Stimulated activated CD4-positive, alpha-beta T cell treated with anti-CD3 and anti-CD28 coated beads, Interleukin-15, amount 100 ng/mL, for 24 hours (primary cell): Measurements from ENCODE around the gene STPG1.
"Not testable (repeated sequence)": the region's sequence is repeated elsewhere in the genome, so short reads cannot be mapped to it uniquely, and the experiment has no call there.

ENCODE experiments used
- DNase-seq: peaks from one replicate; pipeline ENCODE4 v3.0.0-alpha.2; 2020

STPG1 gene, protein sequence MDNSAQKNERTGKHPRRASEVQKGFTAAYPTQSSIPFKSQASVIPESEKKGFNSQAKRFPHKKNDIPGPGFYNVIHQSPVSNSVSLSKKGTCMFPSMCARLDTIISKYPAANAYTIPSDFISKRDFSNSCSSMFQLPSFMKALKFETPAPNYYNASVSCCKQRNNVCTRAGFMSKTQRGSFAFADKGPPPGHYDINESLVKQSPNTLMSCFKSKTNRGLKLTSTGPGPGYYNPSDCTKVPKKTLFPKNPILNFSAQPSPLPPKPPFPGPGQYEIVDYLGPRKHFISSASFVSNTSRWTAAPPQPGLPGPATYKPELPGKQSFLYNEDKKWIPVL

DNA sequence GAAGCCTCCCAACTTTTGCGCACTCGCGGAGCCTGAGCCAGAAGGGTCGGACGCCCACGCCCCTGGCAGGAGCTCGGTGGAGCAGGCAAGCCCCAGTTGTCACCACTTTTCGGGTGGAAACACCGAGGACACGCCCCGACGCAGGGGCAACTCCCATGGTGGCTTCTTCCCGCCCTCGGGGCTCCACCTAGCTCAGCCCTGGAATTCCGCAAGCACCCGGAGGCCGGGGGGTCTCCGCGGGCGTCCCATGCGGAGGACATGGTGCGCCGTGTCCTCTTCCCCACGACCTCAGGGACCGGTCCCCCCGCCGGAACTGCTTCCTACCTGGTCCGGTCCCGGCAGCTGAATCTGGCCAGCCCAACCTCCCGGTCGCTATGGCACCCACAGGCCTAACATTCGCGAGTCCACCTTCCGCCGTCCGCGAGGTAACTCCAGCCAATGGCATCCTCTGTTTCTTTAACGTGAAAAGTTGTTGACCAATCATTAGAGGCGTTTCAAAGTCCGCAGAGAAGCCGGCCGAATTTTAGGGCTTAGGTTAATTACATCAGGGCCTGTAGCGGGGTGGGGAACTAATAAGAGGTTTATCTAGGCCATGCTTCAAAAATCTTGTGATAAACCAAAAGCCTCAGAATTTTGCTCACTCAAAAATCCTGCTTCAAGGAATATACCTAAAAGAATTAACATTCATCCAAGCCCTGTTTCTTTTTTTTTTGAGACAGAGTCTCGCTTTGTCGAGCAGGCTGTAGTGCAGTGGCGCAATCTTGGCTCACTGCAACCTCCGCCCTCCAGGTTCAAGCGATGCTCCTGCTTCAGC, at the start of gene STPG1:
STPG1 (minus strand) TSS at position 433 of the 814 bp plus-strand sequence. CDS start 12,394 bp downstream, outside the sequence.
- DNase-seq = peak; percentile 87

DNA sequence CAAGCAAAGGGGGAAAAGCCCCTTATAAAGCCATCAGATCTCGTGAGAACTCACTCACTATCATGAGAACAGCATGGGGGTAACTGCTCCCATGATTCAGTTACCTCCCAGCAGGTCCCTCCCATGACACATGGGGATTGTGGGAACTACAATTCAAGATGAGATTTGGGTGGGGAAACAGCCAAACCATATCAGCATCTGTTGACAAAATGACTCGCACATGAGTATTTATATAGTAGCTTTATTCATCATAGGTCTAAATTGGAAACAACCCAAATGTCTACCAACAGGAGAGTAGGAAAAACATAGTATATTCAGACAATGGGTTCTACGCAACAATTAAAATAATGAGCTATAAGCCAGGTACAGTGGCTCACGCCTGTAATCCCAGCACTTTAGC, 48.5 kb upstream of the STPG1 start:
- DNase-seq = not testable (repeated sequence)

DNA sequence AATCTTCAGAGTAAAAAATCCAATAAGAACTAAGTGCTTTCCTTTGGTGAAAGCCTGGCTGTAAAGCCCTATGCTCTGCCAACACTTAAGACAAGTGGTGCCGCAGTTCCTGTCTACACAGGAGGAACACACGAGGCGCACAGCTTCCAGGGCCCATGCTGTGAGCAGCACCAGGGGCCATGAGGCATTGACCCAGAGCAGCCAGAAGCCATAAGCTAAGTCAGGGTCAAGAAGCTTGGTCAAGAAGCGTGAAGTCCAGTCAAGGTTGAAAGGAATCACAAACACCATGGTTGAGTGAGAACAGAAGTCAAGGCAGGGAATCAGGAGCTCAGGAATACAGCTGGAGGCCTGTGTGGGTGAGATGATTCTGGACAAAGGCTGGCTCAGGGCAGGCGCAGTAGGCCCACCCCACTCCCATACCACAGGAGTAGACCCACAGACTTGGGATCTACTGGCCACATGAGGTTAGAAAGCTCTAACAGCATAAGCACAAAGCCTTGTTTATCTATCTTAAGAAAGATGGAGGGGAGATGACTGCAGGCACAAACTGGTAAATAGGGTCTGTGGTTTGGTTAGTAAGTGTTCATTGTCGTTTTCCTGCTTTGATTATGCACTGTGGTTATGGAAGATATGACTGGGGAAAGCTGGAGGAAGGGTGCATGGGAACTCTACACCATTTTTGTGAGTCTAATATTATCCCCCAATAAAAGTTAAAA, 46.1 kb upstream of the STPG1 start:
- no peak for DNase-seq

DNA sequence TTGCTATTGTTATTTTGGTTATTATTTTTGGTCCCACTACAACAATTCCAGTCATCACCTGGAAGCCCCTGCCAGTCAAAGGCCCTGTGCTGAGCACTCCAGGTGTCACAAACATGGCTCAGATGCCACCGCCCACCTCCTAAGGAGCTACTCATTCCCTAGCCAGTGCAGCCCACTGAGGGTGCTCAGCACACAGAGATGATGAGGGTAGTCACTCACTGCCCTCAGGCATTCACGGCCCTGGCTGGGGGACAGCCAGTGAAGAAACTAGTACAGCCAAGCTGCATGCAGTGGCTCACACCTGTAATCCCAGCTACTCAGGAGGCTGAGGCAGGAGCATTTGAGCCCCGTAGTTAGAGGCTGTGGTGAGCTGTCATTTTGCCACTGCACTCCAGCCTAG, 44.3 kb upstream of the STPG1 start:
- no peak for DNase-seq

DNA sequence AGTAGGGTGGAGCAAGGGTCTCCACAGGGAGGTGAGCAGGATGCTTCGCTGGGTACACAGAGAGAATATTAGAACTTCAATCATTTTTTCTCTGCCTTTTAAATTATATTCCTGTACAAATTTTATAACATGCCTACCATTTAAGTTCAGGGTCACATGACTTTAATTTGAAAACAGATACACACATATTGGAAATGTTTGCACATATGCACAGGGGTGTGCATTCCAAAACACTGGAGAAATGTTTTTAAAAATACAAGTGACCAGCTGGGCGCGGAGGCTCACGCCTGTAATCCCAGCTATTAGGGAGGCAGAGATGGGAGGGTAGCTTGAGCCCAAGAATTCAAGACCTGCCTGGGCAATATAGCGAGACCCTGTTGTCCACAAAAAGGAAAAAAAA, 41.7 kb upstream of the STPG1 start:
- DNase-seq = no peak

DNA sequence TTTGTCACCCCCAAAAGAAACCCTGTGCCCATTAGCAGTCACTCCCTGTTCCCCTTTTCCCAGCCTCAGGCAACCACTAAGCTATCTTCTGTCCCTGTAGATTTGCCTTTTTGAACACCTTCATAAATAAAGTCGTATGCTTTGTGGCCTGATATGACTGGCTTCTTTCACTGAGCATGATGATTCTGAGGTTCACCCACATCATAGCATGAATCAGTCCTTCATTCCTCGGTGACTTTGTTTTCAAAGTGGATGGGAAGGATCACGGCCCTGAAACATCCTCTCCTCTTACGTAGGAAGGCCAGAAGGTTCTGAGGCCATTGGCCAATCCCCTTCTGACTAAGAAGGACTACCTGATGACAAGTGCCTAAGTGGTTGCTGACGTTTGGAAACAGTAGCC, 41.1 kb upstream of the STPG1 start:
- no peak for DNase-seq

DNA sequence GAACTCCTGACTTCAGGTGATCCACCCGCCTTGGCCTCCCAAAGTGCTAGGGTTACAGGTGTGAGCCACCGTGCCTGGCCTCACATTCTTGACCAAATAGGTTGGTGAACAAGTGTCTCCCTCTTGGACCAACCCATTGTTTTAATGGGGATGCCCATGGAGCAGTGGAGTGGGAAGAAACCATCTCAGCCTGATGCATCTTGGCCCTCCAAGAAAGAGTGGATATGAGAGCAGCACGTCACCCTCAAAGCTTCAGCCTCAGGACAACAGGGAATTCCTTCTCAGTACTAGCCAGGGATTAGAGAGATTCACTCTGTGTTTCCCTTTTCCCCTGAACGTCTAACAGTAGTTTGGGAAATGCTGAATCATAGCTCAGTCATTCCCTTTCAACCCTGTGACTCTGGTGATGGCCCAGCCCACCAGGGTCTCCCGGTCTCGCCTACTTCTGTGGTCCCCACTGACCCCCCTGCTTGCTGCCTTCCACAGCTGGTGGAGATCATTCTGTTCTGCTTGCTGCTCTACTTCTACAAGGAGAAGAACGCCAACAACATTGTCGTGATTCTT, 39.4 kb upstream of the STPG1 start:
- no peak for DNase-seq

DNA sequence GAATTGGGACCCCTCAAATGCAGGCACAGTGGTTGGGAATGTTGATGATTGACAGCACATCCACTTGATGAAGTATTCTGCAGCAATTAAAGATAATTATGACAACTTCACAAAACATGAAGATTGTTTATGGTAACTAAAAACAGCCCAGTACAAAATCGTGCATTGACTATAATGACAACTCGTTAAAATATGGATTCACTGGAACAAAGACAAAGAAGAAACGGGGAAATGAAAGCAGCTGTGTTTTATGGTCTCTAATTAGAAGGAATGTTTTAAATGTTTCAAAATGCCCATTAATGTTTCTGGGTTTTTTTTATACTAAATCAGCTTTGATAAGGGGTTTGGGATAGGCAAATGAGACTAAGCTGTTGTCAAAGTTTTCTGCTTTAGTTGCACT, 38.2 kb upstream of the STPG1 start:
- DNase-seq = no peak

DNA sequence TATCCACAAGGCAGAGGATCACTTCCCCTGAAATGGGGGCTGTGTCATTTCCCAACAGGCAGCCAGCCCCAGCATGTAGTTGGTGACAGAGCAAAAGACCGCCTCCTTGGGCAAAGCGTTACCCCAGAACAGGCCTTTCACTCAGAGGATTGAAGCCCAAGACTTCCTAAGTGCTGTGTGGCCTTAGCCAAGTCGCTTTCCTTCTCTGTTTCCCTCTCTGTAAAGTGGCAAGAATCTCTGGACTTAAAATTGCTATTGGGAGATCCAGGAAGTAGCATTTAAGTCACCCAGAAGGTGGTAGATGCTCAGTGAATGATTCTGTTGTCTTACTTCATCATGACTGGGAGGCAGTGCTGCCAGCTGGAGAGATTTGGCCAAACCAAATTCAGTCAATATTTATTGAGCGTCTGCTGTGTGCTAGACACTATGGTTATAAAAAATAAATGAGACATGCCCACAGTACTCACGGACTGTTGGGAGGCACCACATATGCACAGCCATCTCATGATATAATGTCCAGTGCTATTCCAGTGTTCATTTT, 37.3 kb upstream of the STPG1 start:
- DNase-seq = no peak

DNA sequence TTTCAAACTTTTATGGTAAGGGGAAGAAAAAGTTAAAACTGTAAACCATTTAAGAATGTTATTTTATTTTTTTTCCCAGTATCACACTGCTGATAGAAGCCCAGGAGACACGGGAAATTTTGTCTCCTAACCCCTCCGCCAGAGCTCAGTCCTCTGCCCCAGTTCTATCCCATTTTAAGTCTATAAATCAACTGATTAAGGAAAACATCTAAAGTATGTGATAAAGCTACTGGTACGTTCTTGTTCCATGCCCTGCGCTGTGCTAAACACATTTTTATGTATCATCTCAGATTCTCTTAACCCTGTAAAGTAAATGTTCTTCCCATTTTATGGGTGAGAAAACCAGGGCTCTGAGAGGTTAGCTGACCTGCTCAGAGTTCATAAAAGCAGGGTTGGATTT, 36.7 kb upstream of the STPG1 start:
- DNase-seq = no peak

DNA sequence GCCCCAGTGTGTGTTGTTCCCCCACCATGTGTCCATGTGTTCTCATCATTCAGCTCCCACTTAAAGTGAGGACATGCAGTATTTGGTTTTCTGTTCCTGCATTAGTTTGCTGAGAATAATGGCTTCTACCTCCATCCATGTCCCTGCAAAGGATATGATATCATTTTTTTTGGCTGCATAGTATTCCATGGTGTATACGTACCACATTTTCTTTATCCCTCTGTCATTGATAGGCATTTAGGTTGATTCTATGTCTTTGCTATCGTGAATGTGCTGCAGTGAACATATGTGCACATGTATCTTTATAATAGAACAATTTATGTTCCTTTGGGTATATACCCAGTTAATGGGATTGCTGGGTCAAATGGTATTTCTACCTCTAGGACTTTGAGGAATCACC, 32.9 kb upstream of the STPG1 start:
- not testable (repeated sequence) for DNase-seq

DNA sequence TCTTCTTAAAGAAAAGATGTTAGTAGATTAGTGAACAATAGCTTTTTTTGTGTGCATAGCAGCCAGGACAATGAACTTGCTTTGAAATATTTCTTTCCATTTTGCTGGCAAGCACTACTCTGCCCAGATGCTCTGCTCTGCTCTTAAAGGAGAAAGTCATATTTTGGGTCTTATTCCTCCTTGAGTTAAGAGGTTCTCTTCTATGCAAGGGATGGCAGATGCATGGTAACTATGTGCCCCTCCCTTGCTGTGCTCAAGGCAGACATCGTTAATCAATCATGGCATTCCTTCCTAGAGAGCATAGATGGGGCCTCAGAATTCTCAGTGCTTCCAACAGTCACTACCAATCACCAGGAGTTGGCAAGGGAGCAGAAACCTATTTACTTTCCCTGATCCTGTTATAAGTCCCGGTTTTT, 29.7 kb upstream of the STPG1 start:
- no peak for DNase-seq

DNA sequence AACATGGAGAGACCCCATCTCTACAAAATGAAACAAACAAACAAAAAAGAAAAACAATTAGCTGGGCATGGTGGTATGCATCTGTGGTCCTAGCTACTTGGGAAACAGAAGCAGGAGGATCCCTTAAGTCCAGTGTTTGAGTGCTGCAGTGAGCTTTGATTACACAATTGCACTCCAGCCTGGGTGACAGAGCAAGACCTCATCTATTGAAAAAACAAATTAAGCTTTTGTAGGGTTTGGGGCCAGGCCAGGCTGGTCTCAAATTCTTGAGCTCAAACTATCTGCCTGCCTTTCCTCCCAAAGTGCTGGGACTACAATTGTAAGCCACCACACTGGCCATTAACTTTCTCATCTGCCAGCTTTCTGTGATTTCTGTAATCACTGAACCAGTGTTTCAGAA, 29.2 kb upstream of the STPG1 start:
- no peak for DNase-seq

DNA sequence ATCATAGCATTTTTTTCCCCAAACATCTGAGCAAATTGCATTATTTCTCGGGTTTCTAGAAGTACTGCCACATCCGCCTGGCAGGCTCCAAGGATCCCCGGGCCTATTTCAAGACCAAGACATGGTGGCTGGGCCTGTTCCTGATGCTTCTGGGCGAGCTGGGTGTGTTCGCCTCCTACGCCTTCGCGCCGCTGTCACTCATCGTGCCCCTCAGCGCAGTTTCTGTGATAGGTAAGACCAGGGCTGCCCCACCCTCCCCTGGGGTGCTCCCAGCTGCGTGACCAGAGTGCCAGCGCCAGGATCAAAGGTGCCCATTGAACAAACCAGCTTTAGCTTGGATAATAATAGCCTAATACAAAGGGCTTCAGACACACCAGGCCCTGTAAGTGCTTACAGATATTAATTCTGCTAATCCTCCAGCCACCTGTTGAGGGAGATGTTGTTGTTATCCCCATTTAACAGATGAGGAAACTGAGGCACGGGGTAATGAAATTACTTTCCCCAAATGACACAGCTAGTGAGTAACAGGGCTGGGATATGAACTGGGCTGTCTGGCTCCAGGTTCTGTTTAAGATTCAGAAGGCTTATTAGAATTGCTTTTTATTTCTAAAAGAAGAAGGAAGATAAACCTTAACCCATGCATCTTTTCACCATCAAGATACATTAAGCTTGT, 28.6 kb upstream of the STPG1 start:
- no peak for DNase-seq

DNA sequence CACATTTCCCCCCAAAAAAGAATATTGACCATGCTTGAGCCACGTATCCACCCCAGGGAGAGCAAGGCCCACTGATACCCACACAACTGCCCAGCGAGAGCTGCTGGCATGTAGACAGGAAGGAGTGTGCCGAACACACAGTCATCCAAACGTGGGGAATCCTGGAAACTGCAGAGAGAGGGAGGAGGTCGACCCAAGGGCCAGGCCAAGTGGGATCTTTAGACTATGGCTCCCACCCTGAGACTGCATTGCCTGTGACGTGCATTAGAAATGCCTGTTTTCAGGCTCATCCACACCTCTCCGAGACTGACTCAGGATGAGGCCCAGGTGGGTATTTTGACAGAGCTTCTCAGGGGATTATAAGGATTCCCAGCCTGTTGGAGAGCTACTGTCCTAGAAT, 27.9 kb upstream of the STPG1 start:
- DNase-seq = no peak

DNA sequence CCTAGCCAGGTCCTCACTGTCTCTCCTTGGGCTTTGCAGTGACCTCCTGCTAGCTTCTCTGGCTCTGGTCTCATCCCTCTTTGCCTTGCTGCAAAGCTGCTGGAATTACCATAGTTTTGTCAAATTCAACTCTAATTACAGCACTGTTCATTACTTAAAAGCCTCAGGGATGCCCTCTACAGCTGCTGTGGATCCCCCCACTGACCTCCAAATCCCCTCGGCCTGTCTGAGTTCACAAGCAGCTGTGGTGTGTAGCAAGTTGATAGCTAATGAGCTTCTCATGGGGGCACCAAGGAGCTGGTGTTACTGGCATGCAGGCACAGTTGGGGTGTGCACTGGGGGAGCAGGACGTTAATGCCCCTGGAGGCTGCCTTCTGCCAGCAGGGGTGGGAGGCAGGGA, 26.9 kb upstream of the STPG1 start:
- DNase-seq = no peak

DNA sequence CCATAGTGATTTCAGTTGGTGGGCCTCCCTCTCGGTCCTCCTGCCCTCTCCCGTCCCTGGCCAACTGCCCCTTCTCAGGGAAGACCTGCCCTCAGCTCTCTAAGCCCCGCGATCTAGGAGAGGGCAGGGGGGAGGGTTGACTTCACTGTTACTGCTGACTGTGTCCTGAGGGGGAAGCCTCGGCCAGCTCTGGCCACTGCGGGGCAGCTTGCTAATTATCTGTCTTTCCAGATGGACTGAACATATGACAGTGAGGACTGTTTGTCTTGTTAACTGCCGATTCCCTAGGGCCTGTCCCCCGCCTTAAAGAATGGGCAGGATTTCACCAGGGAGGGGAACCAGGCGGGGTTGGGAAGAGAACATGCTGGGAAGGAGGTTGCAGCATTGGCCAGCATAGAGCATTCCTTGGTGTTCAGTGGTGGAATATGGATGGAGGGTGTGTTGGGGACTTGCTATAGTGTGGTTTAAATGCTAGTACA, 24.9 kb upstream of the STPG1 start:
- DNase-seq = no peak

DNA sequence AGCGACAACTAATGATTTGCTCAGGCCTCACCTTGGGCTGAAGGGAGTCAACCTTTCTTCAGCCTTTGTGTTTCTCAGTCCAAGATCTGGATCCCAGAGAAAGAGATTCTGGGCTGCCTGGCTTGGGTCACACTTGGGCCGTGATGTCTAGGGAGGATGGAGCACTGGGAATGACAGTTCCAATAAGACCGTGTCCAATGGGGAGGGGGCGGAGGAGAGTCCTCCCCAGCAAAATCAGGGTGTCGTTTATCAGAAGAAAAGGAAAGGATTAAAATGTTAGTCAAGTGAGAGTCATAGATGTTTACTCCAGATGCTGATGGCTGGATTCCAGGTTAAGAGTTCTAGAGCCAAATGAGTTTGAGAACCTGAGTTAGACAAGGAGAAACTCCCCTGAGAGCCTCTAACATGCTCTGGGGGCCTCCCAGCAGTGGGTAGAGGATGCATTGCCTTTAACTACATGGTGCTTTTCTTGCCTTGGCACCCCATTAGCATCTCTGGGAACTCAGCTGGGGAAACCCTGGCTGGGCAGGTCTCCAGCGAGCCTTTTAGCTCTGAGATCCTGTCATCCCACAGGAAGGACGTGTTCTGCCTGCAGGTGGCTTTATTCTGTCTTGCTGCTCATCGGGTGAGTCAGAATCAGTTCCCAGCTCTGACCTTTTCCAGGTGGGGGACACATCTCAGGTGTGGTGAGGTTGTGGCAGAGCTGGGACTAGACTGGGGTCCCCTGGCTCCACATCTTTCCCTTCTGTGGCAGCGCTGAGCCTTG, 24.2 kb upstream of the STPG1 start:
- no peak for DNase-seq

DNA sequence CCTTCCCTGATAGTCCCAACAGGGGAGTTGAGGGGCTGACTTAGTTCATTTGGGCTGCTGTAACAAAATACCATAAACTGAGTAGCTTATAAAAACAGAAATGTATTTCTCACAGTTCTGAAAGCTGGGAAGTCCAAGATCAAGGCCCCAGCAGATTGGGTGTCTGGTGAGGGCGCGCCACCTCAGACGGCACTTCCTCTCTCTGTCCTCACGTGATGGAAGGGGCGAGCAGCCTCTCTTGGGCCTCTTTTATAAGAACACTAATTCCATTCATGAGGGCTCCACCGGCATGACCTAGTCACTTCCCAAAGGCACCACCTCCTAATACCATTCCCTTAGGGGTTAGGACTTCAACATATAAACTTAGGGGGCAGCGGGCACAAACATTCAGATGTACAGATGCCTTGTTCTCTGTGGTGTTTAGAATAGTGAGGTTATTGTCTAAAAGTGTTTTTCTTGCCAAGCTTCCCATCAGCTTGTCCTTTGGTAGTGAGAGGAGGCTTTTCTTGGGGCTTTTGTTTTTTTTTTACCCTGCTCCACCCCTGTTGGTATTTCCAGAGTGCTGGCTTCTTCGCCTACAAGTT, 22.3 kb upstream of the STPG1 start:
- no peak for DNase-seq

DNA sequence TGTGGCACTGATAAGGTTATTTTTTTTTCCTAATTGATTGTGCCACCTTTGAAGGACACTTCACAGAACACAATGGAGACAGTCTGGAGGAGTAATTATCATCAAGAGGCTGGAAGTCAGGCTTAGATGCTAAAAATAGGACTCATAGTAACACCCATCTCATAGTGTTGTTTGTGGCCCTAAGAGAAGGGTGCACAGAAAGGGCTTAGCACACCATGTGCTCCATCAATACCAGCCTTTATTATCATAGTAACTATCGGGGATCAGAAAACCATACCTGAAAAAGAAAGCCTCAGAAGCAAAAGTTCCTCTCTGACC, 13.9 kb upstream of the STPG1 start:
- no peak for DNase-seq
